ENCODE measurements around the gene RBMS3.

Gene RBMS3

DNA sequence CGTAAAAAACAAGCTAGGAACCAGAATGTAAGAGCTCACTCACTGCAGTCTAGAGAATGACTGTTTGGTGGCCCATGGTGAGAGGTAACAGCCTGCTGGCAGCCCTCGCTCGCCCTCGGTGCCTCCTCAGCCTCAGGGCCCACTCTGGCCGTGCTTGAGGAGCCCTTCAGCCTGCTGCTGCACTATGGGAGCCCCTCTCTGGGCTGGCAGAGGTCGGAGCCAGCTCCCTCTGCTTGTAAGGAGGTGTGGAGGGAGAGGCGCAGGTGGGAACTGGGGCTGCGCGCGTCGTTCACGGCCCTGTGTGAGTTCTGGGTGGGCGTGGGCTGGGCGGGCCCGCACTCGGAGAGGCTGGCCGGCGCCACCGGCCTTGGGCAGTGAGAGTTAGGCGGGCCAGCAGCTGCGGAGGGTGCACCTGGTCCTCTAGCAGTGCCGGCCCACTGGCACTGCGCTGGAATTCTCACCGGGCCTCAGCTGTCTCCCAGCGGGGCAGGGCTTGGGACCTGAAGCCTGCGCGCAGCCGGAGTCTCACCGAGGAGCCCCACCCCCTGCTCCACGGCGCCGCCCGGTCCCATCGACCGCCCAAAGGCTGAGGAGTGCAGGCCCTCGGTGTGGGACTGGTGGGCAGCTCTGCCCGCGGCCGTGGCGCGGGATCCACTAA lies 420.6 kb downstream of the RBMS3 start:
- DNase-seq (ENCODE audit: extremely low read depth in 1 of 2, low read depth in 1 of 2), result no peak

GRCh38 chr3:29705906-29706844 lies 425.3 kb downstream of the RBMS3 start:
- no peak for DNase-seq (ENCODE audit: extremely low read depth in 1 of 2, low read depth in 1 of 2)

DNA sequence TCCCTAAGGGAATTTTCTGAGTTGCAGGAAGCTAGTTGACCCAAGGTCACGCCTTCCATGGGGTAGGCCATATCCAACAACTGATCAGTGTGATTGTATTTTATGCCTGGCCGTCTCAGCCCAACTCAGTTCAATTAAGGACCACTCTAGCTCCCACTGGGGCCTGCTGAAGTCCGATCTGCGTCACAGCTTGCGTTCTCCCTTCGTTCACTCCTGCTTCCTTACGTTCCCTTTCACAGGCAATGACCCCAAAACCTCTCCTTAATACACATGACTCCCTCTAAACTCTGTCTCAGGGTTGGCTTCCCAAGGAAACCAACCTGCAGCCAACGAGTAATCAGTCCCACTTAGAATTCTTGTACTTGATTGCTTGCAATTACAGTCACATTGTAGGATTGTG lies 428.0 kb downstream of the RBMS3 start:
- no peak for DNase-seq (ENCODE audit: extremely low read depth in 1 of 2, low read depth in 1 of 2)

DNA sequence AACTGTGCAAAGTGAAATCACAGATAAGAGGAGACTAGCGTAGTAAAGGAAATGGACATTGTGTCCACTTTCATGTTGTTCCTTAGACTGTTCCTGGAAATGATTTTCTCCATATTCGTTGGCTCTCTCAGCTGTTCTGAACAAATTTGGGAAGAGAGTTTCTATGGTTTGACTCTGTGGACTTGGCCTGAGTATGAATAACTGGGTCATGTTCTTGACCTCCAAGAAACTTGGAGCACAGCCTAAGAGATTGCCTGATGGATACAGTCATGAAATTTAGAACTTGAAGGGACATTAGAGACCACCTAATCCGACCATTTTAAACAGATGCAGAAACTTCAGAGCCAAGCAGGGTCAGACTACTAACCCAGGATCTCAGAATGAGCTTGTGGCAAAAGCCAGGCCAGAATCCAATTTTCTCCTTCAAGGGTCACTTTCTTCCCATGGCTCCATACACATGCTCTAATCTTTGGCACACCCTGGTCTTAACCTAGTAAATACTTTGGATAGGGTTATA lies 430.4 kb downstream of the RBMS3 start:
- DNase-seq (ENCODE audit: extremely low read depth in 1 of 2, low read depth in 1 of 2), result no peak

GRCh38 chr3:29716213-29716612 lies 435.3 kb downstream of the RBMS3 start:
- DNase-seq (ENCODE audit: extremely low read depth in 1 of 2, low read depth in 1 of 2), result no peak

DNA sequence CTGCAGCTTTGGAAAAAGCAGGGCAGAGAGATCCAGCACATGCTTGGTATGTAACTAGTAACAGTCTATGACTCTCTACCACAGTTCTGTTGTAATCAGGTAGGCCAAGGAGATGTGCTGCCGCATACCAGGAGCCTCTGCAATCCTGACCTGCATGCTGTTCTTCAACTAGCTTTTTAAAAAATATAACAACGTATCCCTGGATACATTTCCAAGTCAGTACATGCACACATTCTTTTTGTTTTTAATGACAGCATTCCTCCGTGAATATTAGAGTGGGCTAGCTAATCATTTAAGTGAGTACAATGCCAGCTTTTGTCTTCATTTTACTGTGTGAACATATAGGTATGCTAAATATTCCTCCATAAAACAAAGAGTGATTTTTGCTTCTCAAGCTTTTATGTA lies 437.8 kb downstream of the RBMS3 start:
- no peak for DNase-seq (ENCODE audit: extremely low read depth in 1 of 2, low read depth in 1 of 2)

- DNase-seq (ENCODE audit: extremely low read depth in 1 of 2, low read depth in 1 of 2), result no peak
Observed at GRCh38 chr3:29720665-29721064, 439.8 kb downstream of the RBMS3 start.

GRCh38 chr3:29721789-29722188 lies 440.9 kb downstream of the RBMS3 start:
- DNase-seq (ENCODE audit: extremely low read depth in 1 of 2, low read depth in 1 of 2), result no peak

- DNase-seq (ENCODE audit: extremely low read depth in 1 of 2, low read depth in 1 of 2), result no peak
Observed at GRCh38 chr3:29731050-29731449, 450.2 kb downstream of the RBMS3 start.

DNA sequence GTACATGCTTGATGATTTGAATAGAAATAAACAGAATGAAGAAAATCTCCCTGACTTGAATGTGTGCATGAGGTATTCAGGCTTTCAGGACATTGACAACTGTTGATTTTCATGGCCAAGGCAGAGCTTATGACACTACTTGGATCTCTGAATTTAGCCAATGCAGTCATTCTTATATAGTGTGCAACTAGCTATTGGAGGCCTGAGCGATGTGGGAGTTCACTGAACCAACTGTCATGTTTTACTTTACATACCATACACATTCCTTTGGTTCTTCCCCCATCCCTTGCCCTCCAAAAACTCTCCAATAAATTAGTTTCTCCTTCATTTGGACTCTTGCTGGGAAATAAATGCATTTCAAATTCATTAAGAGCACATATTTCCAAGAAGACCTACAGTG lies 460.4 kb downstream of the RBMS3 start:
- no peak for DNase-seq (ENCODE audit: extremely low read depth in 1 of 2, low read depth in 1 of 2)

DNA sequence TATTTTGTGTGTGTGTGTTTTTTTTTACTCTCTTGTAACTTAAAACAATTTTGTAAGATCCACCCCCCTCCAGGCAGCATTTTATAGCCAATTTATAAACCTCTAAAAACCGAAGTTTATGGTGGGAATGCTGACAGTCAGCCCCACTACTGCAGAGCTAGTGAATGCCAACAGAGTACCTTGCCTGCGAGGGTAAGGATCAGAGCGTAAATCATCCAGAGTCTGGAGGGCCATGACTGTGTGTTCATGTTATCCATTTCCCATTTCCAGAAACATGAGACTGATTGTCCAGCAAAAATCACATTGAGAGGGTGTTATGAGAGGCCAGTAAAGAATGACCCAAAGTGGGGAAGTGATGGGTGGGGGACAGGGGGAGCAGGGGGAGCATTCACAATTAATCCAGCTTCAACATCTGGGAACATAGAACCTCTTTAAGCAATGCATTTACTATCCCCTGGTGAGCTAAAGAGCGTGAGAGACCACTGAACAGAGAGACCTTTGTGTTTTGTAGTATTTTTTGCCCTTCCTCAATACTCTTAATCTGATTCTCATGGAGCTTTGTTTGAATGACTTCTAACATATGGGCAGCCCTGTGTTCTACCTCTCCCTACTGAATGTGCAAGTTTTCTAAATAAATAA lies 464.5 kb downstream of the RBMS3 start:
- no peak for DNase-seq (ENCODE audit: extremely low read depth in 1 of 2, low read depth in 1 of 2)

DNA sequence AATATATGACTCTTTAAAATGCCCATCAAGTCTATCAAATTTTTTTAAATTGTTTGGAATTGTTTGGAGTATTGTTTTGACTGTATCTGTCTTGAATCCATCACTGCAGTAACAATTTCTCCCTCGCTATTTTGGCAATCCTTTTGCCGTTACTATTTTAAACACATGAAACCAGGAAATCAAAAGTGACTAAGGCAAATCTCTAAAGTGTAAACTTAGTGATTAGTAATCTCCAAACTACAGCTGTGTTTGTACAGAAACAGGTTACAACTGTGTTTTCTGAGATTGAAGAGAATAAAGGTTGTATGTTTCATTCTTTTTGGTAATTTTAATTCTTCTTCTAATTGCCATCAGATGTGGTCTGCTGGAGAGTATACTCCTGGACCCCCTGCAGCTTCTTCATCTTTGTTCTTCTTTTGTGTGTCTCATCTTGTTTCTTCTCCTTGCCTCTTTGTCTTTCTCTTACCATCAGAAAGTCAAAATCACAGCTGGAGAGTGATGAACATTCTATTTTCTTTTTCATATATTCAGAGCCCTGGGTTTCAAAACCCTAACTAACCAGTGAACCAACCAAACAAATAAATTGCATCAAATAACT lies 465.4 kb downstream of the RBMS3 start:
- no peak for DNase-seq (ENCODE audit: extremely low read depth in 1 of 2, low read depth in 1 of 2)

DNA sequence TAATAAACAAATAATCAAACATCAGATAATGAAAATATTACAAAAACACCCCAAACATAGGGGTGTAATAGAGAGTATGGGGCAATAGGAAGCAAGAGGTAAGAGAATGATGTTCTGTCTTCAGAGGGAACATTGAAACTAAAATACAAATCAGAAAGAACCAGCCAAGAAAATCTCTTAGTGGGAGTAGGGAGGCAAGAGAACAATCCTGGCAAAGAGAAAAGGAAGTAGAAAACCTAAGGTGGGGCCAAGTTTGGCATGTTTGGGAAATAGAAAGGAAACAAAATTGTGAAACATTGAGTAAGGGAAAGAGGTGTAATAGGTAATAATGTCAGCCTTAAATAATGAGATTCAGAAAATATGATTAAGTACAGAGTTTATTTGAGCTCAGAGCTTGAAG lies 467.1 kb downstream of the RBMS3 start:
- no peak for DNase-seq (ENCODE audit: extremely low read depth in 1 of 2, low read depth in 1 of 2)

DNA sequence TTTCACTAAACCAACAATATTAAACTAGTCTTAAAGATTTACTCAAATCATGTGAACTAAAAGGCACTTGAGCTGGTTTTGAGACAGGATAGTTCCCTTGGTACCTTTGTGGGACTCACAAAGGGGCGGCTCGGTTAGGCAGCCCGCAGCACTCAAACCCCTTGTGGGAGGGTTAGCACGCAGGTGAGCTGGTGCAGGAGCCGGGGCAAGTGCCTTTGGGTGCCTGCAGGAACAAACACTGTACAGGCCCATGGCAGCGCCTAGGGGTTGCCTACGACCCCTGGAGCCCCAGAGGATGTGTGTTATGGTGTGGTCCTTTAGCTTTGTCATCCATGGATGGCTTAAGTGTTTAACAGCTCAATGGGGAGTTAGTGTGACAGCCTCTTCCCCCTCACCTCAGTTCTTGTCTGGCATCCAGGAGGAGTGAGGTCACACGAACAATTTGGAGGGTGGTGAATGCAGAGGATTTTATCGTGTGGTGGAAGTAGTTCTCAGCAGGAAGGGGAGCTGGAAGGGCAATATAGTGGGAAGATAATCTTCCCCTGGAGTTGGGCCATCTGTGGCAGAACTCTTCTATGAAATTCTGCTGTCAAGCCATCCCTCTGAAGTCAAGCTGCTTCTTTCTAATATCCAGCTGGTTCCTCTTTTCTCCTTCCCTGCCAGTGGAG lies 470.9 kb downstream of the RBMS3 start:
- DNase-seq (ENCODE audit: extremely low read depth in 1 of 2, low read depth in 1 of 2), result no peak

DNA sequence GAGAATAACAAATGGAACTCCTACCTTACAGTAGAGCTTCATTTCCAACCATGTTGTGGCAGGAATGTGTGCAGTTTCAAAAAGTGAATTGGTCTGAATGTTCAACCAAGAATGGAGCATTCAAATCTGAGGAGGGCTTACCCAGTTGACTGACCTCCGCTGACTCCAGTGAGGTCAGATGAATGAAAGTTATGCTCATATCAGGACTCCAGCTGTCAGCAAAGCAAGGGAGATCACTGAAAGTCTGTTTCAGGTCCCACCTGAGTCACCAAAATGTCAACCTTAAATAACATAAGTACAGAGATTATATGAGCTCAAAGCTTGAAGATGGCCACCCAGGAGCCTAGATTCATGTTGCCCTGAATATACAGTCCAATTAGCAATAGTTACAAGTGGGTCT lies 473.5 kb downstream of the RBMS3 start:
- no peak for DNase-seq (ENCODE audit: extremely low read depth in 1 of 2, low read depth in 1 of 2)

DNA sequence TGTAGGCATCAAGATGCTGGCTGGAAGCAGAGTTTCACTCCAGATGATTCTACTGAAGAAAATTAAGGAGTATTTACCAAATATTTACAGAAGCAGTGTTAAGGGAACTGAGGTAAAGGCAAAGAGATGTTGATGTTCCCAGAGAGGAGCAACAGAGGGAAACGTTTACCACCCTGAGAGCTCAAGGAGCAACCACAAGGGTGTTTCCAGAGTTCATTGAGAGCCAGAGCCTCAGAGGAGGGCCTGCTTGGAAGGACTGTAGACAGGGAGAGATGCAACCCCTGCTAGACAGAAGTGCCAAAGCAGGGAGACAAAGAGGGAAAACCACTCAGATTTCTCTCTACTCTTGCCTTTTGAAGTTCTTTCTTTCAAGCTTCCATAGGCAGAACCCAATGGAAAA lies 474.5 kb downstream of the RBMS3 start:
- DNase-seq (ENCODE audit: extremely low read depth in 1 of 2, low read depth in 1 of 2), result no peak

DNA sequence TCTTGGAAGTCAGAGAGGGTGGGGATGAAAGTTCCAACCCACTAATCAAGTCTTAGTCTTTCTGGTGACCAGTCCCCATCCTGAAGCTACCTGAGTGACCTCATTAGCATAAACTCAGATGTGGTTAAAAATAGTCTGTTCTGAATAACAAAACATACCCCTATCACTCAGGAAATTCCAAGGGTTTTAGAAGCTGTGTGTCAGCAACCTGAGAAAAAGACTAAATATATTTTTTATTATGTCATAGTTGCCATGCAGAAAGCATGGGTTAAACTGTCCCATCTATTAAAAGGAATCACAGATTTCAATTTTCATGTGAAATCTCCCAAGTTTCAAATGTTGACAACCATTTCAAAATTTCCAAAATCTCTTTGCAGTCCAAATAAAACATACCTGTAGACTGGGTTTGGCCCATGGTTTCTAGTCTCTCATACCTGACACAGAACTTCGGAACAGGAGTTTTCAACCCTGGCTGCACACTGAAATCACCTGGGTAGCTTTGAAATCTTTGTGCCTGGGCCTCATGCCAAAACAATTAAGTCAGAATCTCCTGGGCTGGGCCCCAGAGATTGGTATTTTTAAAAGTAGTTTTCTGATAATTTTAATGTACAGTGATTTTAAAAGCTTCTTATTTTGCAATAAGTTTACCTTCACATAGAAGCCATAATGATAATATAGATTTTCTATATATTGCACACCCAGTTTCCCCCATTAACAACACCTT lies 476.3 kb downstream of the RBMS3 start:
- DNase-seq (ENCODE audit: extremely low read depth in 1 of 2, low read depth in 1 of 2), result no peak

DNA sequence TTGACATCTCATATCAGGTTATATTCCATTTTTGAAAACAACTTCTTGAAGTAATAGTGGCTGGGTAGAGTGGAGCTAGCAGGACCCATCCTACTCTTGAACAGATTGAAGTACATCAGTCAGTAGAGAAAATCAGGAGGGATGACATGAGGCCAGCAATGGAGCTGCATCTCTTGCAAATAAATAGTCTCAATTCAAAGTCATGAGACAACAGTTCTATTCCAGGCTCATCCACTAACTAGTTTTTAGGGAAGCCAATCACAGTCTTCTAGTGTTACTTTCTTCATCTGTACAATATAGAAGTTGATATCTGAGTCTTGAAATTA lies 477.2 kb downstream of the RBMS3 start:
- no peak for DNase-seq (ENCODE audit: extremely low read depth in 1 of 2, low read depth in 1 of 2)

- no peak for DNase-seq (ENCODE audit: extremely low read depth in 1 of 2, low read depth in 1 of 2)
Observed at GRCh38 chr3:29758434-29759322, 477.8 kb downstream of the RBMS3 start.

Measured in activated CD8-positive, alpha-beta memory T cell treated with anti-CD3 and anti-CD28 coated beads for 1 hour (primary cell).